Measurements from ENCODE around the gene EMD. TPM values are rescaled to one million over a fixed set of nuclear protein-coding genes. Genes with fewer than 3 reads are reported as not detected.

Gene EMD
- total RNA-seq, 8 experiments from 2014 or later = 31.6 to 96.1 (median 64.8) TPM

Other genes with a start within 250 kb of the EMD start
- gene OPN1LW, start 235.1 kb upstream of the EMD start, total RNA-seq = not detected
- gene OPN1MW, start 196.7 kb upstream of the EMD start, total RNA-seq = not detected
- gene OPN1MW2, start 159.5 kb upstream of the EMD start, total RNA-seq = not detected
- under 1 TPM in 4 of 8 experiments, not detected in 4; 0.09 to 0.31 (median 0.21) TPM for gene OPN1MW3, start 121.7 kb upstream of the EMD start, total RNA-seq
- not detected for gene TEX28, start 84.2 kb upstream of the EMD start, total RNA-seq
- 10 to 100 TPM in 1 of 8 experiments, 1 to 10 TPM in 4, not detected in 3; 1.2 to 13.5 (median 7.5) TPM for gene TKTL1, start 83.5 kb upstream of the EMD start, total RNA-seq
- gene FLNA, start 4.7 kb upstream of the EMD start, total RNA-seq = 100 to 1,000 TPM; 108 to 602 (median 190) TPM
- gene RPL10, start 19.1 kb downstream of the EMD start, total RNA-seq = 1,000 to 10,000 TPM; 1,839 to 5,261 (median 3,045) TPM
- gene DNASE1L1, start 30.0 kb downstream of the EMD start, total RNA-seq = 10 to 100 TPM in 5 of 8 experiments, 1 to 10 TPM in 3; 7.4 to 29.2 (median 10.9) TPM
- gene TAFAZZIN, start 32.2 kb downstream of the EMD start, total RNA-seq = 10 to 100 TPM in 7 of 8 experiments, 1 to 10 TPM in 1; 9.9 to 29.3 (median 16.6) TPM
- gene ATP6AP1, start 49.4 kb downstream of the EMD start, total RNA-seq = 100 to 1,000 TPM in 2 of 8 experiments, 10 to 100 TPM in 6; 67.6 to 164 (median 78.9) TPM
- gene GDI1, start 57.9 kb downstream of the EMD start, total RNA-seq = 100 to 1,000 TPM in 6 of 8 experiments, 10 to 100 TPM in 2; 59.0 to 379 (median 254) TPM
- 100 to 1,000 TPM in 1 of 8 experiments, 10 to 100 TPM in 7; 52.4 to 127 (median 74.5) TPM for gene FAM50A, start 64.8 kb downstream of the EMD start, total RNA-seq
- gene PLXNA3, start 79.0 kb downstream of the EMD start, total RNA-seq = 10 to 100 TPM in 7 of 8 experiments, 1 to 10 TPM in 1; 8.6 to 38.0 (median 22.3) TPM
- 10 to 100 TPM; 22.7 to 58.2 (median 33.9) TPM for gene LAGE3, start 100.0 kb downstream of the EMD start, total RNA-seq
- gene UBL4A, start 107.3 kb downstream of the EMD start, total RNA-seq = 10 to 100 TPM; 25.0 to 43.9 (median 30.1) TPM
- 10 to 100 TPM in 3 of 8 experiments, 1 to 10 TPM in 5; 5.2 to 20.3 (median 9.8) TPM for gene SLC10A3, start 111.3 kb downstream of the EMD start, total RNA-seq
- 10 to 100 TPM; 18.2 to 36.6 (median 22.6) TPM for gene FAM3A, start 136.9 kb downstream of the EMD start, total RNA-seq
- gene G6PD, start 167.6 kb downstream of the EMD start, total RNA-seq = 100 to 1,000 TPM in 3 of 8 experiments, 10 to 100 TPM in 5; 16.7 to 163 (median 27.6) TPM
- 10 to 100 TPM in 5 of 8 experiments, 1 to 10 TPM in 3; 5.4 to 22.9 (median 10.8) TPM for gene IKBKG, start 168.3 kb downstream of the EMD start, total RNA-seq
- not detected for gene CTAG1A, start 205.8 kb downstream of the EMD start, total RNA-seq
- not detected for gene CTAG1B, start 240.0 kb downstream of the EMD start, total RNA-seq